ENCODE data around the gene OR51E1.

OR51E1 gene

DNA sequence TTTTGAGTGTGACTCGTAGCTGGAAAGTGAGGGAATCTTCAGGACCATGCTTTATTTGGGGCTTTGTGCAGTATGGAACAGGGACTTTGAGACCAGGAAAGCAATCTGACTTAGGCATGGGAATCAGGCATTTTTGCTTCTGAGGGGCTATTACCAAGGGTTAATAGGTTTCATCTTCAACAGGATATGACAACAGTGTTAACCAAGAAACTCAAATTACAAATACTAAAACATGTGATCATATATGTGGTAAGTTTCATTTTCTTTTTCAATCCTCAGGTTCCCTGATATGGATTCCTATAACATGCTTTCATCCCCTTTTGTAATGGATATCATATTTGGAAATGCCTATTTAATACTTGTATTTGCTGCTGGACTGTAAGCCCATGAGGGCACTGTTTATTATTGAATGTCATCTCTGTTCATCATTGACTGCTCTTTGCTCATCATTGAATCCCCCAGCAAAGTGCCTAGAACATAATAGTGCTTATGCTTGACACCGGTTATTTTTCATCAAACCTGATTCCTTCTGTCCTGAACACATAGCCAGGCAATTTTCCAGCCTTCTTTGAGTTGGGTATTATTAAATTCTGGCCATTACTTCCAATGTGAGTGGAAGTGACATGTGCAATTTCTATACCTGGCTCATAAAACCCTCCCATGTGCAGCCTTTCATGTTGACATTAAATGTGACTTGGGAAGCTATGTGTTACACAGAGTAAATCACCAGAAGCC is 11.0 kb downstream of the OR51E1 start:
- DNase-seq = no peak

GRCh38 chr11:4658629-4659445 is 15.1 kb downstream of the OR51E1 start:
- no peak for DNase-seq

DNA sequence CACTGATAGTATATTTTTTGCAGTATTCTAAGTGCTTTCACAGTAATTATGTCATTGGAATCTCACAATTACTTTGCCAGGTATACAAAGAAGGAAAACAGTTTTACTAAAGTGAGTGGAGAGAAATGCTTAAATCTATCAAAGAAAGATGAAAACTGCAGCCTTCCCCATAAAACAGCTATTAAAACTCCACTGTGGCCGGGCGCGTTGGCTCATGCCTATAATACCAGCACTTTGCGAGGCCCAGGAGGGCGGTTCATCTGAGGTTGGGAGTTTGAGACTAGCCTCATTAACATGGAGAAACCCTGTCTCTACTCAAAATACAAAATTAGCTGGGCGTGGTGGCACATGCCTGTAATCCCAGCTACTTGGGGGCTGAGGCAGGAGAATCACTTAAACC is 19.1 kb downstream of the OR51E1 start:
- DNase-seq = no peak

DNA sequence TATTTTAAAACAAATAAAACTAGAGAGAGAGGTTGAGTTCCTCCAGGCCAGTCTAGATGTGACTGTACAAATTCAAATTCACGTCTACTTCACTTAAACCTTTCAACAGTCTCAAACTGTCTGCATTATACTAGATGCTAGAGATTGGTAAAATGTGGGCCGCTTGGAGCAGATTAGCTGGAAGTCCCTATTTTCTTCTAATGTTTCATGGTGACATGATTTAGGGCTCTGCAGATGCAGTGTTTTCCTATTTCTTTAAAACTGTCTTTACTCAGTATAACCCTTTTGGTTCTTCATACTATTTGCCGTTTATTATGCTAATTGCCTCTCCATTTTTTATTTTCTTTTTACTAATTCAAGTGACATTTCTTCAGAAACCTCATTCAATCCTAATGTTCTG is 20.4 kb downstream of the OR51E1 start:
- DNase-seq = no peak

DNA sequence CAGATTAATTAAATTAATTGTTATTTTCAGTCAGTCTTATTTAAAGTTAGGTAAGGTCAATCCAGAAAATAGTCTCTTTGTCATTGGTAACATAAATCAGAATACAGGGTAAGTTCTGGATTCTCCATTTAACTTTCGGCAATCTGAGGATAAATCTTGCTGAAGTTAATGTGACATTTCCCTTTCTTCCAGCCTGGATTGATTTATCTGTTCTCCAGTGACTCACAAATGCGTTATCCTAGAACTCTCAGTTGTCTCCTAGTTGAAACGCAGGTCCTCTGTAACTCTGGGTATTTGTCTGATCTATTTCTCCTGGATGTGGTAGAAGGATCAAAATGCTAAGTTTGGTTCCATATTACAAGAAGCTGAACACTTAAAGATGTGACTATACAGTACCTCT is 21.0 kb downstream of the OR51E1 start:
- no peak for DNase-seq

DNA sequence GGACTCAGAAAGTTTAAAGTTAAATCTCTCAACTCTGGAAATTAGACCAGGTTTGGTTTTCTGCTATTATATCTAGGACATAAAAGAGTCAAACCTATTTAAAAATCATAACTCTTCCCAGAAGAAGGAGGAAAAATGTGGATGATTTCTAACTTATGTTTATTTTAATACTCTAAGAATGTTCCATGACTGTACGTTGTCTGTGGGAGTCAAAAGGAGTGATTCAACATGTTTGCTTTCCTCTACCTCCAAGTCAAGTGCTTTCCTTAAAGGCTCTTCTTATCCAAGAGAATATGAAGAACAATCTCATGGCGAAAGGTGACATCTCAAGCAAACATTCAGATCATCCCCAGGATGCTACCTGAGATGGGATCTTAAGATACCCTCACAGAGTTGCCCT is 21.6 kb downstream of the OR51E1 start:
- DNase-seq = no peak

GRCh38 chr11:4671741-4672140 is 28.0 kb downstream of the OR51E1 start:
- DNase-seq = no peak

- DNase-seq = no peak
These were observed 28.7 kb downstream of the OR51E1 start for GRCh38 chr11:4672470-4672869.

GRCh38 chr11:4673781-4674180 is 30.0 kb downstream of the OR51E1 start:
- DNase-seq = no peak

GRCh38 chr11:4677948-4678347 is 34.2 kb downstream of the OR51E1 start:
- no peak for DNase-seq

DNA sequence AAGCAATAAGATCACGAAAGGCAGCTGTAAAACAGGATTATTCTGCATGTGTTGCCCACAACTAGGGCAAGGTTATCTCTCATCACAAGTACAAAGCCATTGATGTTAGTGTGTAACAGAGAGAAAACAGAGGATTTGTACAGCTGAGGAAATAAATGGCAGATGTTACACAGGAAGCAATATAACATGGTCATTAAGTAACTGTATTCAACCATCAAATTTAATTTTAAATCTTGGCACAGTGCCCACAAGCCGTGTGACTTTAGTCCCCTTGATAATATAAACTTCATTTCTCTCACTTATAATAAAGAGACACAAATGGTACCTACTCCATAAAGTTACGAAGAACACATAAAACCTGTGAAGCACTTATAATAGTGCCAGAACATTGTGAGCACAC is 36.6 kb downstream of the OR51E1 start:
- DNase-seq = no peak

DNA sequence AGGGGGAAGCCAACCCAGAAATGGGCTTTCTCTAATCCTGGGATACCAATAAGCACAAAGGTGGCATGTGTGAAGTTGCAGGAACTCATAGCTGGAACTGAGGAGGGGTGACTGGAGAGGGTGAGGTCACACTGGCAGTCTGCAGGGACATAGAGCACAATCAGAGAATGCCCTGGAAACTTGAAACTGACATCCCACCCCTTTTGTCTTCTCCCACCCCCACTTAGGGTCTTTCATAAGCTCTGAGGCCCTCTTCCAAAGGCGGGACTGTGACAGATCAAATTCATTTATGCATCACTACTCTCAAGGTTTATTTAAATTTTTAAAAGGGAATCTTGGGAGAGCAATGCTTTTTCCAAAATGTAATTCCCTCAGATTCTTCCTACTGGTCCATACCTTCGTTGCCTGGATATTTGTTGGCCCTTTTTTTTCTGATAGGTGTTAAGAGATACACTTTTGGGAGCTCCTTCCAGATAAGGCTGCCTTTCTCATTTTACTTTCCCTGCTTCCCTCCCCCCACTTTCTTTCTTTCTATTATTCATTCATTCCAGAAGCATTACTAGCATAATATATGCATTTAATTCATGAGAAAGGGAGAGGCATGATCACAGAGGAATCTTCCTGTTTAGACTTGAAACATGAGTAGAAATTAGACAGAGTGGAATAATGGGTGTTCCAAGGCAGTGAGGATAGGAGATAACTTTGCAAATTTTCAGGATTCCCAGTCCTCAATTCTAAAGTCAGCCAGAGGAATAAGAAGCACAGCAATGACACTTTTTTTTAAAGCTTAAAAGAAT is 39.0 kb downstream of the OR51E1 start:
- DNase-seq = no peak

- no peak for DNase-seq
These were observed 41.0 kb downstream of the OR51E1 start for GRCh38 chr11:4684631-4685285.

DNA sequence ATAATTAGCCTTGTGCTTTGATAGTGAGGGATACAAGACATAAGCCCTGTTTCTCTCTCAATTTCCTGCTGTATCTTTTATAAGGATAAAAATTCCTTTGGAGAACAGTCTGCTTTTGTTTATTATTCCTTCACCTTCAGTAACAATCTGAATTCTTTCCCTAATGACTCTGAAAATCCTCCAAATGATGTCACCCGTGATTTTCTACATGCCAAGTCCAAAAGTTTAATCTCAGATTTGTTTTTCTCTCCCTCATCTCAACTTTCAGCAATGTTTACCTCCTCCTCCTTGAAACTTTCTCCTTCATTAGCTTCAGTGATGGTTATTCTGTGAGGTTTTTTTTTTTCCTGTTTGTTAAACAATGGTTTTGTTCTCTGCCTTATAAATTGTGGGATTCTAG is 51.7 kb downstream of the OR51E1 start:
- DNase-seq = no peak

DNA sequence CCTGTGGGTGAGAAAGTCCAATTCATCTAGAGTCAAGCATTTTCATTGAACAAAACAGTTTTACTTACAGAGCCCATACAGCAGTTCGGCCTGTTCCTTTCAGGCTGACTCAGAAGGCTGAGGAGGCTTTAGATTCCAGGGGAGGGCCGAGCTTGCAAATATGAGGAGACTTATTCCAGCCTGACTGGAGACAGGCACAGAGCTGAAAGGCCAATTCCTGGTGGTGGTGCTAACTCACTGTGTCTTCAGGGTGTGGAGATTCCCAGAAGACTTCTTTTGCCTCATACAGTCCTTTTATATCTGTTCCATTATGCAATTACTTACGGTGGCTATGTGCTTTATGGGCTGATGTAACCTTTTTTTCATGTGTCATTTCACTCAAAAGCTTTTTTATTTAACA is 53.8 kb downstream of the OR51E1 start, which contains the start of gene OR51E2:
Gene OR51E2 (minus strand): TSS at position 269 of the 400 bp plus-strand sequence. CDS start 15,142 bp downstream, outside the sequence.
- no peak for DNase-seq

- DNase-seq = no peak
These were observed 56.1 kb downstream of the OR51E1 start for GRCh38 chr11:4699697-4700435.

DNA sequence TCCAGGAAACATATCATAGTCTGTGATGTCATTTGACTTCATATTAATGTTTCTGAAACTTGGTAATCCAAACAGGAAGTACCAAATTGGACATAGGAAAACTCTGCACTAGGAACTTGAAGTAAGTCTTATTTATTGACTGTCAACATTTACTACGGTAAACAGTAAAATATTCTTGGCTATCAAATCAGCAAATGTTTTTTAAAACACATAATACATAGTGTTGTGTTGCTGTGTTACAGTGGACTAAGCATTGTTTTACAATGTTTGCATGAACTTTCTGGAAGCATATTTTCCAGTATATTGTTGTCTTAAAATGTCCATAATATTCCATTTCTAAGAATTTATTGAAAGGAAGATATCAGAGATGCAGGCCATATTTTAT is 56.6 kb downstream of the OR51E1 start:
- no peak for DNase-seq

- DNase-seq = no peak
These were observed 60.4 kb downstream of the OR51E1 start, which contains the start of gene MMP26 for GRCh38 chr11:4704054-4704789. Gene MMP26 (plus strand): TSS chr11:4704784.

DNA sequence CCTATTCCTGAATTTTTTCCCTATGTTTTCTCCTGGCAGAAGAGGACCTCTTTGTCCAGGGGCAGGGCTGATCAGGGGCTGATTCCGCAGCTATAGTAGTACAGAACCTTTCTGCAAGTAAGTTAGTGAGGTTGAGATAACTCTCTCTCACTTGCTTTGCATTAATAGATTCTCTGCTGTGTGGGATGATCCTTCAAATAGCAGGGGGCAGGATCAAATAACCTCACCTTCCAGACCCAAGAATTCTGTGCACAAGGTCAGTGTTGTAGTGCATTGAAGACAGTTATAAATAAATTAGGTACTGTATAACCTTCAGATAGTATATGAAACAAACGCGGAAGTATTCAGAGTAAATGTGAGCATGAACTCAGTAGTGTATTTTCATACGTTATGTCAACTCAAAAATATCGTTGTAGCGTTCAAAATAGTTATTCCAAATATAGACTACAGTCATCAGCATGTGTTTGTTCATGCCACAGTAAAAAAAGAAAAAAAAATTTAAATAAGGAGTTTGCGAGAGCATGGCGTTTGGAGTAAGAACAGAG is 61.1 kb downstream of the OR51E1 start:
- DNase-seq = no peak
